Measurements from ENCODE around the gene ATP5F1B.

The ATP5F1B gene

GRCh38 chr12:56671608-56672007 is 25.8 kb upstream of the ATP5F1B start:
- TF ChIP-seq CTCF (IDR thresholded peaks at IDR 0.05; ENCODE audit: control extremely low read depth, extremely low read depth, low read depth, missing control alignments), result no peak
- CTCF ChIA-PET, result interaction anchor here (1.5 to 3.3 kb wide), 2 partner anchors 15 to 35 kb away, joined by 3 to 11 read pairs; no protein-coding TSS in a partner anchor
- DNase-seq (ENCODE audit: extremely low spot score), result no peak
- POLR2A ChIA-PET, result interaction anchor here (0.6 to 0.8 kb wide), 2 partner anchors 12 to 1033 kb away, joined by 4 read pairs; no protein-coding TSS in a partner anchor

GRCh38 chr12:56670836-56671235 is 25.1 kb upstream of the ATP5F1B start:
- no peak for DNase-seq (ENCODE audit: extremely low spot score)
- CTCF ChIA-PET, result interaction anchor here (0.8 to 3.3 kb wide), 5 partner anchors 8 to 150 kb away, joined by 3 to 13 read pairs (median 6); no protein-coding TSS in a partner anchor
- no peak for TF ChIP-seq CTCF (IDR thresholded peaks at IDR 0.05; ENCODE audit: control extremely low read depth, extremely low read depth, low read depth, missing control alignments)
- POLR2A ChIA-PET, result interaction anchor here (0.8 kb wide), 1 partner anchor 13 kb away, joined by 4 read pairs; no protein-coding TSS in a partner anchor

- CTCF ChIA-PET, result interaction anchor here (1.1 to 2.5 kb wide), 3 partner anchors 12 to 444 kb away, joined by 3 to 10 read pairs (median 3); no protein-coding TSS in a partner anchor
Observed at GRCh38 chr12:56668197-56668457, 22.3 kb upstream of the ATP5F1B start.

GRCh38 chr12:56661979-56662638 is 16.3 kb upstream of the ATP5F1B start:
- ChIA-PET CTCF (interaction anchor here (1.0 to 1.5 kb wide), 5 partner anchors 9 to 362 kb away, joined by 3 to 4 read pairs (median 3); partner anchors contain the start of gene CS), POLR2A (interaction anchor here (0.5 to 0.7 kb wide), 4 partner anchors 12 to 27 kb away, joined by 3 to 8 read pairs (median 4); no protein-coding TSS in a partner anchor)
- no peak for DNase-seq (ENCODE audit: extremely low spot score)
- TF ChIP-seq CTCF (IDR thresholded peaks at IDR 0.05; ENCODE audit: control extremely low read depth, extremely low read depth, low read depth, missing control alignments), result no peak

More at GRCh38 chr12:56668197-56668457, 22.3 kb upstream of the ATP5F1B start:
- DNase-seq (ENCODE audit: extremely low spot score), result no peak
- no peak for TF ChIP-seq CTCF (IDR thresholded peaks at IDR 0.05; ENCODE audit: control extremely low read depth, extremely low read depth, low read depth, missing control alignments)
- POLR2A ChIA-PET, result no interaction called here

- POLR2A ChIA-PET, result interaction anchor here (0.5 kb wide), 1 partner anchor 25 kb away, joined by 3 read pairs; no protein-coding TSS in a partner anchor
- no peak for DNase-seq (ENCODE audit: extremely low spot score)
- CTCF ChIA-PET, result interaction anchor here (1.3 to 1.5 kb wide), 2 partner anchors 9 to 12 kb away, joined by 3 to 4 read pairs; no protein-coding TSS in a partner anchor
- TF ChIP-seq CTCF (IDR thresholded peaks at IDR 0.05; ENCODE audit: control extremely low read depth, extremely low read depth, low read depth, missing control alignments), result no peak
Observed at GRCh38 chr12:56661560-56661959, 15.8 kb upstream of the ATP5F1B start.

GRCh38 chr12:56658921-56659320 is 13.1 kb upstream of the ATP5F1B start:
- DNase-seq (ENCODE audit: extremely low spot score), result peak; percentile 37
- TF ChIP-seq CTCF (IDR thresholded peaks at IDR 0.05; ENCODE audit: control extremely low read depth, extremely low read depth, low read depth, missing control alignments), result no peak
- POLR2A ChIA-PET, result interaction anchor here (1.1 to 1.3 kb wide), 5 partner anchors 15 to 51 kb away, joined by 3 to 4 read pairs (median 4); partner anchors contain the start of gene PTGES3
- CTCF ChIA-PET, result interaction anchor here (0.9 to 3.1 kb wide), 5 partner anchors 11 to 96 kb away, joined by 3 to 13 read pairs (median 4); partner anchors contain the start of gene ATP5F1B

Measured in GM10248 (cell line).